Mesenchymal stem cell (in vitro differentiated cells and primary cell): ENCODE data around the gene CCNYL1.
"Not testable (repeated sequence)": the region's sequence is repeated elsewhere in the genome, so short reads cannot be mapped to it uniquely, and the experiment has no call there.

ENCODE experiments used
- DNase-seq: peaks from one replicate; pipeline ENCODE4 v3.0.0-alpha.2; 2013
- H2AFZ ChIP-seq: one replicate; pipeline ENCODE4 v1.6.1; 2013; ENCODE audit warnings: low read depth, mild to moderate bottlenecking, control low read depth, inconsistent platforms, low read length, moderate library complexity
- H2AK5ac ChIP-seq: 2 replicates; pipeline ENCODE4 v1.6.1; 2013; ENCODE audit warnings: low read length, moderate library complexity, mild to moderate bottlenecking, inconsistent platforms; ENCODE audit not compliant: severe bottlenecking
- H2BK120ac ChIP-seq: one replicate; pipeline ENCODE4 v1.6.1; 2013; ENCODE audit warnings: low read depth, mild to moderate bottlenecking, inconsistent platforms, low read length, moderate library complexity
- H2BK12ac ChIP-seq, 2 experiments: one replicate each; pipeline ENCODE4 v1.6.1; 2013; ENCODE audit warnings: inconsistent platforms in 2 of 2, low read length in 2 of 2, mild to moderate bottlenecking in 2 of 2, moderate library complexity in 2 of 2, control low read depth in 1 of 2
- H2BK15ac ChIP-seq: one replicate; pipeline ENCODE4 v1.6.1; 2013; ENCODE audit warnings: mild to moderate bottlenecking, low read depth, inconsistent platforms; ENCODE audit not compliant: poor library complexity, severe bottlenecking
- H2BK5ac ChIP-seq: 2 replicates; pipeline ENCODE4 v1.6.1; 2013; ENCODE audit warnings: low read depth, mild to moderate bottlenecking, low read length, control low read depth, inconsistent platforms; ENCODE audit not compliant: poor library complexity, severe bottlenecking
- H3K14ac ChIP-seq, 2 experiments: one replicate each; pipeline ENCODE4 v1.6.1; 2013; ENCODE audit warnings: inconsistent platforms in 2 of 2, low read length in 2 of 2, control low read depth in 1 of 2, mild to moderate bottlenecking in 1 of 2, moderate library complexity in 1 of 2
- H3K18ac ChIP-seq, 2 experiments: one replicate each; pipeline ENCODE4 v1.6.1; 2013; ENCODE audit warnings: inconsistent platforms in 2 of 2, low read length in 2 of 2, control low read depth in 1 of 2, low read depth in 1 of 2, mild to moderate bottlenecking in 1 of 2
- H3K23ac ChIP-seq, 2 experiments: one replicate each; pipeline ENCODE4 v1.6.1; 2013; ENCODE audit warnings: inconsistent platforms in 2 of 2, low read length in 2 of 2, mild to moderate bottlenecking in 2 of 2, moderate library complexity in 2 of 2, control low read depth in 1 of 2
- H3K27ac ChIP-seq: 2 replicates; pipeline ENCODE4 v1.5.1; 2013; ENCODE audit warnings: mild to moderate bottlenecking, moderate library complexity, low read length, control low read depth, inconsistent platforms; ENCODE audit not compliant: poor library complexity, severe bottlenecking
- H3K27me3 ChIP-seq, 2 experiments: 2 replicates each; pipeline versions ENCODE4 v1.6.1 to v1.7.0; 2013; ENCODE audit warnings: low read length in 2 of 2, mild to moderate bottlenecking in 2 of 2, moderate library complexity in 2 of 2, control low read depth in 1 of 2, inconsistent platforms in 1 of 2; ENCODE audit not compliant: control insufficient read depth in 1 of 2, insufficient read depth in 1 of 2
- H3K36me3 ChIP-seq, 2 experiments: 2 replicates each; pipeline versions ENCODE4 v1.6.1 to v1.7.0; 2013; ENCODE audit warnings: low read length in 2 of 2, control low read depth in 1 of 2, inconsistent platforms in 1 of 2, low read depth in 1 of 2, mild to moderate bottlenecking in 1 of 2; ENCODE audit not compliant: insufficient read depth in 2 of 2, control insufficient read depth in 1 of 2
- H3K4ac ChIP-seq, 2 experiments: one replicate each; pipeline ENCODE4 v1.6.1; 2013; ENCODE audit warnings: inconsistent platforms in 2 of 2, low read length in 2 of 2, mild to moderate bottlenecking in 2 of 2, moderate library complexity in 2 of 2, control low read depth in 1 of 2, low read depth in 1 of 2
- H3K4me1 ChIP-seq: 2 replicates; pipeline ENCODE4 v1.6.1; 2013; ENCODE audit warnings: low read depth, low read length, control low read depth; ENCODE audit not compliant: control insufficient read depth, insufficient read depth
- H3K4me2 ChIP-seq: 2 replicates; pipeline ENCODE4 v1.6.1; 2013; ENCODE audit warnings: low read length, mild to moderate bottlenecking, inconsistent platforms; ENCODE audit not compliant: poor library complexity, severe bottlenecking
- H3K4me3 ChIP-seq, 2 experiments: 2 replicates each; pipeline versions ENCODE4 v1.5.1 to v1.7.0; 2013; ENCODE audit warnings: low read length in 2 of 2, mild to moderate bottlenecking in 2 of 2, control low read depth in 1 of 2, low read depth in 1 of 2; ENCODE audit not compliant: insufficient read depth in 1 of 2
- H3K79me1 ChIP-seq: replicated peaks from 2 replicates; pipeline ENCODE4 v1.6.1; 2013; ENCODE audit warnings: mild to moderate bottlenecking, control low read depth, low read length, inconsistent platforms; ENCODE audit not compliant: poor library complexity, severe bottlenecking
- H3K9ac ChIP-seq: 2 replicates; pipeline ENCODE4 v1.7.0; 2013; ENCODE audit warnings: mild to moderate bottlenecking, low read length, moderate library complexity
- H3K9me3 ChIP-seq: 2 replicates; pipeline ENCODE4 v1.7.0; 2013; ENCODE audit warnings: mild to moderate bottlenecking, low read length; ENCODE audit not compliant: control insufficient read depth
- H4K8ac ChIP-seq: one replicate; pipeline ENCODE4 v1.6.1; 2013; ENCODE audit warnings: inconsistent platforms, mild to moderate bottlenecking, low read length, moderate library complexity
- H4K91ac ChIP-seq: one replicate; pipeline ENCODE4 v1.6.1; 2013; ENCODE audit warnings: mild to moderate bottlenecking, low read length, inconsistent platforms
- WGBS: methylation state at CpG from one replicate; pipeline ENCODE4 v1.1.7; 2013; ENCODE audit warnings: mixed read lengths; 5-methylcytosine and 5-hydroxymethylcytosine counted together

Gene CCNYL1

DNA sequence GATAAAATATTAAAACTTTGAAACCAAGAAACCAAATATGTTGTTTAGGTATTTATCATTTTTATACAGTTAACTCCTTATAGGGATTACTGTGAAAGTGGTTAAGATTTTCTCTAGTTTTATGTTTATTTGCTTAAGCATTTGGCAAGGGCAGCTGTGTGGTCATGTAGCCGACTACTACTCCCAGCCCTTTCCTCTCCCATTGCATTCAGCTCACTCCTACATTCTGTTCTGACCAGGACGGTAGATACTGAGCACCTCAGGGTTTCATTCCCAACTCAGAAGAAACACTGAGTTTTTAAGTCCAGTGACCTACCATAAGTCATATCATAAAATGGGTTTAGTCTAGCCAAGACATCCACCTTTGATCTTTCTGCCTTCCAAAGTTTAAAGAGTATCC, 38.4 kb downstream of the CCNYL1 start:
- no peak overlapping the region for H3K23ac ChIP-seq
- H4K91ac ChIP-seq, result no peak overlapping the region
- no peak overlapping the region for H3K14ac ChIP-seq
- no peak overlapping the region for H3K9ac ChIP-seq
- peaks cover 5 to 50% of the 10 kb centered on the region in 2 experiments for H3K36me3 ChIP-seq
- H3K27ac ChIP-seq, result no peak overlapping the region
- no peaks in the 10 kb centered on the region for H3K9me3 ChIP-seq
- H2BK120ac ChIP-seq, result no peak overlapping the region
- H3K4me1 ChIP-seq, result peaks cover 2% of the 10 kb centered on the region
- no peak overlapping the region for H2BK12ac ChIP-seq
- peak overlapping the region; percentile 30 for H4K8ac ChIP-seq
- 63% methylated on average over 2 of the region's 2 CpGs for WGBS
- no peak for DNase-seq
- H2AK5ac ChIP-seq, result no peak overlapping the region
- H2AFZ ChIP-seq, result no peak overlapping the region
- H2BK5ac ChIP-seq, result no peak overlapping the region
- H2BK15ac ChIP-seq, result no peak overlapping the region
- no peak overlapping the region for H3K4ac ChIP-seq
- no peak overlapping the region for H3K18ac ChIP-seq
- no peak overlapping the region for H3K4me3 ChIP-seq
- H3K4me2 ChIP-seq, result no peak overlapping the region
- H3K79me1 ChIP-seq, result peaks cover 4% of the 10 kb centered on the region
- H3K27me3 ChIP-seq, result no peaks in the 10 kb centered on the region

DNA sequence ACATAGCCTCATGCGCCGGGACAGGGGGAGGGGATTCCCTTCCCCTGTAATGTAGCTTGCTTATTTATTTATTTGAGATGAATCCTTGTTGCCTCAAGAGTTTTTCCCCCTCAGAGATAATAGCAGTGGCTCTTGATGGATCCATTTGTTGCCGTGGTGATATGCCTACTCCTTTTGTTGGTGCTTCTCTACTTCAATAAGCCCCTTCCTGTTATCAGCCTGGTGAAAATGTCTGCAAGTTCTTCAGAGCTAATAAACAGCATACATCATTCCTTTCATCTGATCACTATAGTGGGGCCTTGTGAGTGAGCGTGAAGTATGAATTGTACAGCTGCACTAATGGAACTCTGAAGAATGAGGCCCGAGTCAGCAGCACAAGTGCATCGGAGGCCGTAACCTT, 38.9 kb downstream of the CCNYL1 start:
- Histone ChIP-seq H4K91ac (no peak overlapping the region), H3K27ac (no peak overlapping the region), H3K14ac (no peak overlapping the region), H3K18ac (no peak overlapping the region), H2BK120ac (no peak overlapping the region), H3K4me2 (no peak overlapping the region), H2BK12ac (no peak overlapping the region), H4K8ac (no peak overlapping the region), H3K4ac (no peak overlapping the region), H3K27me3 (no peaks in the 10 kb centered on the region), H2AK5ac (no peak overlapping the region), H3K4me3 (no peak overlapping the region), H2AFZ (no peak overlapping the region), H3K36me3 (peaks cover 5 to 49% of the 10 kb centered on the region in 2 experiments), H2BK15ac (no peak overlapping the region), H3K23ac (no peak overlapping the region), H3K79me1 (peaks cover 4% of the 10 kb centered on the region), H2BK5ac (peak overlapping the region; percentile 8), H3K9me3 (no peaks in the 10 kb centered on the region), H3K4me1 (peaks cover 2% of the 10 kb centered on the region), H3K9ac (no peak overlapping the region)
- 84% methylated on average over 5 of the region's 7 CpGs for WGBS
- no peak for DNase-seq

DNA sequence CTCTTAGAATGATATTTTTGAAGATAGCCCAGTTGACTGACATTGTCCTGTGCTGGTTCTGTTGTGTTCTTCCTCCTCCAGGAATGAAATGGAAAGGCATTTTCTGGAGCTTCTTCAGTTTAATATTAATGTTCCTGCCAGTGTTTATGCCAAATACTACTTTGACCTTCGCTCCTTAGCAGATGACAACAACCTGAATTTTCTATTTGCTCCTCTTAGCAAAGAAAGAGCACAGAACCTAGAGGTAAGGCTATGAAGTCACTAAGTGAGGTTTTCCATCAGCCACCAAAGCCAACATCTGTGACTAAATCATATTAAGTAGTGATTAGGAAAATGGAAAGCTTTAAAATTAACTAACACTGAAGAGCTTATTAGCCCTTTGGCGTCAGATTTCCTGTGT, 39.4 kb downstream of the CCNYL1 start:
- Histone ChIP-seq H3K18ac (no peak overlapping the region), H2BK5ac (no peak overlapping the region), H2AFZ (no peak overlapping the region), H3K23ac (no peak overlapping the region), H3K4me2 (no peak overlapping the region), H4K91ac (no peak overlapping the region), H2BK120ac (no peak overlapping the region), H3K27me3 (no peaks in the 10 kb centered on the region), H3K9me3 (no peaks in the 10 kb centered on the region), H3K79me1 (peaks cover 4% of the 10 kb centered on the region), H4K8ac (no peak overlapping the region), H3K14ac (no peak overlapping the region), H3K4me3 (no peak overlapping the region), H3K4ac (no peak overlapping the region), H3K9ac (no peak overlapping the region), H3K4me1 (peaks cover 2% of the 10 kb centered on the region), H2BK15ac (no peak overlapping the region), H2BK12ac (no peak overlapping the region), H3K27ac (no peak overlapping the region), H3K36me3 (peaks cover 5 to 49% of the 10 kb centered on the region in 2 experiments), H2AK5ac (no peak overlapping the region)
- DNase-seq, result no peak
- WGBS, result no CpG with 5 or more reads among the region's 2 CpGs

DNA sequence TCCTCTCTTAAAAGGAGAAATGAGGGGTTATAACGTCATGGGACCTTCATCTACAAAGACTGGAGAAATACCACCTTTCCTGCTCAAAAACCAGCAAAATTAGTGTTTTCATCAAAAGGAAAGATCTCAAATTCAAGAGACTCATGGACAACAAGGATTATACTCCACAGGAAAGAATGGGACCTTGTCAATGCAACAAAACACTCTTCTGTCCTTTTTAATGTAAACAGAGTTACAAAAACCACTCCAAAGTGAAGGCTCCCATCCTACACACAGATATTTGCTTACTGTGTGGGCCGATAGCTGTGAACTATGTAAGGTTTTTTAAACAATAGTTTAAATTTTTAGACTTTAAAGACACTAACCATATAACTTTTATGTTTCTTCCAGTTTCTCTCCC, 42.2 kb downstream of the CCNYL1 start:
- not testable (repeated sequence) for H3K9ac ChIP-seq, H2BK5ac ChIP-seq, H3K14ac ChIP-seq, H2BK15ac ChIP-seq, H3K27me3 ChIP-seq, H3K79me1 ChIP-seq, H4K91ac ChIP-seq, H3K27ac ChIP-seq, H3K4ac ChIP-seq, H3K18ac ChIP-seq, H3K23ac ChIP-seq, H2AK5ac ChIP-seq, H3K4me3 ChIP-seq, H2BK120ac ChIP-seq, DNase-seq, H3K4me1 ChIP-seq, H2BK12ac ChIP-seq, H4K8ac ChIP-seq, H3K9me3 ChIP-seq, H3K4me2 ChIP-seq, H2AFZ ChIP-seq
- peaks cover 3 to 34% of the 10 kb centered on the region in 2 experiments for H3K36me3 ChIP-seq
- 86% methylated on average over 1 of the region's 2 CpGs for WGBS
